H1 (cell line): Measurements from ENCODE around the gene ZNF680. TPM values are rescaled to one million over a fixed set of nuclear protein-coding genes. Genes with fewer than 3 reads are reported as not detected.

ENCODE experiments used
- CBX8 ChIP-seq: fragments of 300-800, 300-1000 bp; sonication (generic); IDR thresholded peaks from 2 replicates; pipeline ENCODE4 v1.7.1; 2016; ENCODE audit warnings: low read depth, low read length, borderline replicate concordance
- SAP30 ChIP-seq: fragments of 300-600 bp; sonication (generic); IDR thresholded peaks from 2 replicates; pipeline ENCODE4 v1.7.1; 2012; ENCODE audit warnings: low read length, moderate library complexity, mild to moderate bottlenecking, inconsistent platforms; ENCODE audit not compliant: insufficient read depth, insufficient replicate concordance
- SRF ChIP-seq: IDR thresholded peaks from 2 replicates; pipeline ENCODE4 v1.6.1; 2011; ENCODE audit warnings: mild to moderate bottlenecking, low read depth, low read length, moderate library complexity
- polyA plus RNA-seq, 7 experiments: library from polyadenylated mRNA; depleted of rRNA in 3 of 7; stranded (reverse) in 5 of 7; unstranded in 2 of 7; fragments of >200 nt in 5 of 7; fragments of 200-250 nt in 2 of 7; gene quantifications; 1 replicate in 5 of 7; 2 replicates in 1 of 7; 4 replicates in 1 of 7; pipeline versions ENCODE4 v1.2.1 to v1.2.3, GENCODE V29; 2011 to 2013; ENCODE audit warnings: missing spikeins in 2 of 7, mixed read lengths in 2 of 7
- total RNA-seq: library from RNA; stranded (reverse); fragmentation: NEBNext Ultra II Directional; extraction: Animal tissue kit (Norgen Biotek cat#: 25700); gene quantifications from 2 replicates; pipeline ENCODE4 v1.2.1, GENCODE V29; 2021
- TF ChIP-seq, protein P1 (sequence below), 3 experiments: IDR thresholded peaks; 1 replicate in 2 of 3; 2 replicates in 1 of 3; pipeline versions ENCODE4 v1.5.1 to v1.6.1; 2011; ENCODE audit warnings: low read length in 3 of 3, mild to moderate bottlenecking in 3 of 3, inconsistent platforms in 2 of 3, low read depth in 1 of 3, moderate library complexity in 1 of 3; ENCODE audit not compliant: insufficient read depth in 1 of 3; ENCODE audit errors: control extremely low read depth in 1 of 3

The ZNF680 gene
- total and polyA plus RNA-seq, 2 of the 8 experiments (the other 6 are each of a cell fraction or from before 2014, with no cell fraction given): 15.3 TPM; not detected in 1

DNA sequence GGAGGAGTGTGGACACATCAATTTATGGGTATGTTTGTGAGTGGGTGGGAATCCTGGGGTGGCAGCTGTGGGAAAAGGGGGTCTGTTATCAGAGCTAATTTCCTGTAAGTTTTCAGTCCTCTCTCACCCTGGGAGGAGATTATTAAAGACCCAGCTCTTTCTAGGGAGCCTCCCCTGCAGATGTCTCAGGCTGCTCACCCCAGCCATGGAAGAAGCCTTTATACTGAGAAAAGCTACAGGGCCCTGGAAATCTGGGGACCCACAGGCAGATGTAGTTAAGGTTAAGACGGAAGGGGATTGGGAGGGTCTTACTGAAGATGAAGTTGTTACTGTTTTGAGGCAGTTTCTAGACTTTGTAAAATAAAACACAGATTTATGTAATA, 4.6 kb downstream of the ZNF680 start (continued):
- TF ChIP-seq SAP30 (no peak), CBX8 (no peak), SRF (no peak)
- TF ChIP-seq, protein P1, sequence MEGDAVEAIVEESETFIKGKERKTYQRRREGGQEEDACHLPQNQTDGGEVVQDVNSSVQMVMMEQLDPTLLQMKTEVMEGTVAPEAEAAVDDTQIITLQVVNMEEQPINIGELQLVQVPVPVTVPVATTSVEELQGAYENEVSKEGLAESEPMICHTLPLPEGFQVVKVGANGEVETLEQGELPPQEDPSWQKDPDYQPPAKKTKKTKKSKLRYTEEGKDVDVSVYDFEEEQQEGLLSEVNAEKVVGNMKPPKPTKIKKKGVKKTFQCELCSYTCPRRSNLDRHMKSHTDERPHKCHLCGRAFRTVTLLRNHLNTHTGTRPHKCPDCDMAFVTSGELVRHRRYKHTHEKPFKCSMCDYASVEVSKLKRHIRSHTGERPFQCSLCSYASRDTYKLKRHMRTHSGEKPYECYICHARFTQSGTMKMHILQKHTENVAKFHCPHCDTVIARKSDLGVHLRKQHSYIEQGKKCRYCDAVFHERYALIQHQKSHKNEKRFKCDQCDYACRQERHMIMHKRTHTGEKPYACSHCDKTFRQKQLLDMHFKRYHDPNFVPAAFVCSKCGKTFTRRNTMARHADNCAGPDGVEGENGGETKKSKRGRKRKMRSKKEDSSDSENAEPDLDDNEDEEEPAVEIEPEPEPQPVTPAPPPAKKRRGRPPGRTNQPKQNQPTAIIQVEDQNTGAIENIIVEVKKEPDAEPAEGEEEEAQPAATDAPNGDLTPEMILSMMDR (IDR thresholded peaks at IDR 0.05; ENCODE audit: control extremely low read depth in 1 of 3, insufficient read depth in 1 of 3, low read depth in 1 of 3, low read length in 3 of 3): no peak
